ENCODE results near the gene SSRP1. TPM values are rescaled to one million over a fixed set of nuclear protein-coding genes. Genes with fewer than 3 reads are reported as not detected.

SSRP1 gene
- total and polyA plus RNA-seq, 9 of the 15 experiments (the other 6 are each of a cell fraction or from before 2014, with no cell fraction given) = 91.1 to 416 (median 245) TPM

GRCh38 chr11:57277845-57278720 is 57.6 kb downstream of the SSRP1 start (continued):
- TF ChIP-seq, protein P1, sequence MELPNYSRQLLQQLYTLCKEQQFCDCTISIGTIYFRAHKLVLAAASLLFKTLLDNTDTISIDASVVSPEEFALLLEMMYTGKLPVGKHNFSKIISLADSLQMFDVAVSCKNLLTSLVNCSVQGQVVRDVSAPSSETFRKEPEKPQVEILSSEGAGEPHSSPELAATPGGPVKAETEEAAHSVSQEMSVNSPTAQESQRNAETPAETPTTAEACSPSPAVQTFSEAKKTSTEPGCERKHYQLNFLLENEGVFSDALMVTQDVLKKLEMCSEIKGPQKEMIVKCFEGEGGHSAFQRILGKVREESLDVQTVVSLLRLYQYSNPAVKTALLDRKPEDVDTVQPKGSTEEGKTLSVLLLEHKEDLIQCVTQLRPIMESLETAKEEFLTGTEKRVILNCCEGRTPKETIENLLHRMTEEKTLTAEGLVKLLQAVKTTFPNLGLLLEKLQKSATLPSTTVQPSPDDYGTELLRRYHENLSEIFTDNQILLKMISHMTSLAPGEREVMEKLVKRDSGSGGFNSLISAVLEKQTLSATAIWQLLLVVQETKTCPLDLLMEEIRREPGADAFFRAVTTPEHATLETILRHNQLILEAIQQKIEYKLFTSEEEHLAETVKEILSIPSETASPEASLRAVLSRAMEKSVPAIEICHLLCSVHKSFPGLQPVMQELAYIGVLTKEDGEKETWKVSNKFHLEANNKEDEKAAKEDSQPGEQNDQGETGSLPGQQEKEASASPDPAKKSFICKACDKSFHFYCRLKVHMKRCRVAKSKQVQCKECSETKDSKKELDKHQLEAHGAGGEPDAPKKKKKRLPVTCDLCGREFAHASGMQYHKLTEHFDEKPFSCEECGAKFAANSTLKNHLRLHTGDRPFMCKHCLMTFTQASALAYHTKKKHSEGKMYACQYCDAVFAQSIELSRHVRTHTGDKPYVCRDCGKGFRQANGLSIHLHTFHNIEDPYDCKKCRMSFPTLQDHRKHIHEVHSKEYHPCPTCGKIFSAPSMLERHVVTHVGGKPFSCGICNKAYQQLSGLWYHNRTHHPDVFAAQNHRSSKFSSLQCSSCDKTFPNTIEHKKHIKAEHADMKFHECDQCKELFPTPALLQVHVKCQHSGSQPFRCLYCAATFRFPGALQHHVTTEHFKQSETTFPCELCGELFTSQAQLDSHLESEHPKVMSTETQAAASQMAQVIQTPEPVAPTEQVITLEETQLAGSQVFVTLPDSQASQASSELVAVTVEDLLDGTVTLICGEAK (IDR thresholded peaks at IDR 0.05) = no peak
- TF ChIP-seq, protein P1 (CRISPR knock-in tag; IDR thresholded peaks at IDR 0.05) = no peak
- TF ChIP-seq ZNF347 (CRISPR knock-in tag; IDR thresholded peaks at IDR 0.05; ENCODE audit: low read depth) (no peak), CEBPB (tag; IDR thresholded peaks at IDR 0.05) (peak; percentile 63), MEIS2 (IDR thresholded peaks at IDR 0.05; ENCODE audit: partially characterized antibody) (peak; percentile 65), CTBP1 (IDR thresholded peaks at IDR 0.05; ENCODE audit: borderline replicate concordance) (peak; percentile 26; the same call in 1 of the 2 replicates), ZNF584 (CRISPR knock-in tag; IDR thresholded peaks at IDR 0.05; ENCODE audit: low read depth) (no peak), MEF2D (tag; conservative IDR thresholded peaks at IDR 0.05; ENCODE audit: low read depth) (0 out of 2 replicates have a peak, but pooled peaks have one; percentile 45), FOXK2 (conservative IDR thresholded peaks at IDR 0.05 in 1 of 2, IDR thresholded peaks at IDR 0.05 in 1 of 2; ENCODE audit: low read depth in 2 of 2) (peak; percentile 51 to 52; a peak in 3 of 4 replicates), SOX6 (IDR thresholded peaks at IDR 0.05) (peak; percentile 24; the same call in 1 of the 2 replicates), CEBPG (CRISPR knock-in tag; IDR thresholded peaks at IDR 0.05) (peak; percentile 67; the same call in 1 of the 2 replicates), CEBPG (tag; conservative IDR thresholded peaks at IDR 0.05 in 1 of 2, IDR thresholded peaks at IDR 0.05 in 1 of 2) (peak; percentile 70 to 87; a peak in 3 of 4 replicates), ELF1 (tag; IDR thresholded peaks at IDR 0.05) (0 out of 2 replicates have a peak, but pooled peaks have one; percentile 36)
- TF ChIP-seq, protein P2, sequence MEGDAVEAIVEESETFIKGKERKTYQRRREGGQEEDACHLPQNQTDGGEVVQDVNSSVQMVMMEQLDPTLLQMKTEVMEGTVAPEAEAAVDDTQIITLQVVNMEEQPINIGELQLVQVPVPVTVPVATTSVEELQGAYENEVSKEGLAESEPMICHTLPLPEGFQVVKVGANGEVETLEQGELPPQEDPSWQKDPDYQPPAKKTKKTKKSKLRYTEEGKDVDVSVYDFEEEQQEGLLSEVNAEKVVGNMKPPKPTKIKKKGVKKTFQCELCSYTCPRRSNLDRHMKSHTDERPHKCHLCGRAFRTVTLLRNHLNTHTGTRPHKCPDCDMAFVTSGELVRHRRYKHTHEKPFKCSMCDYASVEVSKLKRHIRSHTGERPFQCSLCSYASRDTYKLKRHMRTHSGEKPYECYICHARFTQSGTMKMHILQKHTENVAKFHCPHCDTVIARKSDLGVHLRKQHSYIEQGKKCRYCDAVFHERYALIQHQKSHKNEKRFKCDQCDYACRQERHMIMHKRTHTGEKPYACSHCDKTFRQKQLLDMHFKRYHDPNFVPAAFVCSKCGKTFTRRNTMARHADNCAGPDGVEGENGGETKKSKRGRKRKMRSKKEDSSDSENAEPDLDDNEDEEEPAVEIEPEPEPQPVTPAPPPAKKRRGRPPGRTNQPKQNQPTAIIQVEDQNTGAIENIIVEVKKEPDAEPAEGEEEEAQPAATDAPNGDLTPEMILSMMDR (IDR thresholded peaks at IDR 0.05 in 2 of 3, conservative IDR thresholded peaks at IDR 0.05 in 1 of 3; ENCODE audit: insufficient read depth in 2 of 3, low read depth in 1 of 3, low read length in 3 of 3) = peak; percentile 75 to 94 (median 80)

All from K562 (cell line).